GM23338 (cell line): ENCODE results near the gene PHF21A. TPM values are rescaled to one million over a fixed set of nuclear protein-coding genes. Genes with fewer than 3 reads are reported as not detected.

Source experiments
- ATAC-seq: fragments of 200-7000 bp; cut with Tn5 transposase; 3 replicates; pipeline ENCODE4 v1.9.1; 2020
- DNase-seq: peaks from one replicate; pipeline ENCODE4 v3.0.0-alpha.2; 2015; ENCODE audit warnings: low spot score
- H2AFZ ChIP-seq: fragments of 200-600 bp; sonication (generic); 2 replicates; pipeline ENCODE4 v1.8.0; 2016; ENCODE audit warnings: antibody characterized with exemption, mild to moderate bottlenecking, moderate library complexity
- H3F3A ChIP-seq: fragments of 200-600 bp; sonication (generic); replicated peaks from 2 replicates; pipeline ENCODE4 v1.8.0; 2017; ENCODE audit warnings: antibody characterized with exemption, mixed run types, low read depth
- H3K27ac ChIP-seq: fragments of 200-600 bp; sonication (generic); 2 replicates; pipeline ENCODE4 v1.6.1; 2016; ENCODE audit warnings: low read depth
- H3K27me3 ChIP-seq: fragments of 200-600 bp; sonication (generic); 2 replicates; pipeline ENCODE4 v1.8.0; 2016; ENCODE audit warnings: mild to moderate bottlenecking, mixed run types, moderate library complexity; ENCODE audit not compliant: insufficient read depth
- H3K36me3 ChIP-seq: fragments of 200-600 bp; sonication (generic); 2 replicates; pipeline ENCODE4 v1.8.0; 2016; ENCODE audit warnings: mild to moderate bottlenecking; ENCODE audit not compliant: insufficient read depth
- H3K4me1 ChIP-seq: fragments of 200-600 bp; sonication (generic); 2 replicates; pipeline ENCODE4 v1.8.0; 2016; ENCODE audit warnings: mild to moderate bottlenecking, moderate library complexity; ENCODE audit not compliant: insufficient read depth
- H3K4me2 ChIP-seq: fragments of 200-600 bp; sonication (generic); 2 replicates; pipeline ENCODE4 v1.7.1; 2017; ENCODE audit warnings: mixed run types
- H3K4me3 ChIP-seq: fragments of 200-600 bp; sonication (generic); 2 replicates; pipeline ENCODE4 v1.6.1; 2016; ENCODE audit warnings: mixed run types
- H3K79me2 ChIP-seq: fragments of 200-600 bp; sonication (generic); replicated peaks from 2 replicates; pipeline ENCODE4 v1.8.0; 2017; ENCODE audit warnings: mild to moderate bottlenecking; ENCODE audit not compliant: insufficient read depth
- H3K9me2 ChIP-seq: fragments of 200-600 bp; sonication (generic); 2 replicates; pipeline ENCODE4 v1.8.0; 2017; ENCODE audit not compliant: insufficient read depth
- H4K20me1 ChIP-seq: fragments of 200-600 bp; sonication (generic); replicated peaks from 2 replicates; pipeline ENCODE4 v1.8.0; 2017; ENCODE audit warnings: mild to moderate bottlenecking; ENCODE audit not compliant: insufficient read depth
- H3K27ac Mint-ChIP-seq: 2 replicates; pipeline ENCODE4 v1.8.0; 2020; ENCODE audit warnings: inconsistent platforms, mild to moderate bottlenecking, moderate library complexity, mixed read lengths
- H3K27me3 Mint-ChIP-seq: 3 replicates; pipeline ENCODE4 v1.8.0; 2022; ENCODE audit warnings: low read depth, mild to moderate bottlenecking, moderate library complexity, mixed read lengths, inconsistent platforms; ENCODE audit not compliant: insufficient read depth, poor library complexity
- H3K36me3 Mint-ChIP-seq: 3 replicates; pipeline ENCODE4 v1.8.0; 2021; ENCODE audit warnings: low read depth, mild to moderate bottlenecking, inconsistent platforms, moderate library complexity, mixed read lengths
- H3K4me1 Mint-ChIP-seq: 3 replicates; pipeline ENCODE4 v1.8.0; 2020; ENCODE audit warnings: mild to moderate bottlenecking, inconsistent platforms, mixed read lengths
- H3K4me3 Mint-ChIP-seq: 3 replicates; pipeline ENCODE4 v1.8.0; 2021; ENCODE audit warnings: moderate library complexity, mild to moderate bottlenecking, inconsistent platforms, mixed read lengths
- H3K9me3 Mint-ChIP-seq: 3 replicates; pipeline ENCODE4 v1.8.0; 2020; ENCODE audit warnings: moderate library complexity, mild to moderate bottlenecking, inconsistent platforms, mixed read lengths
- CREB1 ChIP-seq: fragments of 250-450 bp; sonication (Bioruptor Pico); IDR thresholded peaks from 2 replicates; pipeline ENCODE4 v1.5.0; 2020; ENCODE audit warnings: low read depth, mild to moderate bottlenecking, moderate library complexity
- CTCF ChIP-seq, 2 experiments: fragments of 200-600 bp in 1 of 2; sonication (generic) in 1 of 2; conservative IDR thresholded peaks; 2 replicates each; pipeline versions ENCODE4 v1.5.1 to v1.6.1; 2016 to 2017; ENCODE audit warnings: antibody characterized with exemption in 2 of 2, low read depth in 2 of 2, mild to moderate bottlenecking in 2 of 2, moderate library complexity in 1 of 2
- EZH2 ChIP-seq: fragments of 200-600 bp; sonication (generic); IDR thresholded peaks from one replicate; pipeline ENCODE4 v1.8.0; 2017; ENCODE audit warnings: antibody characterized with exemption, mild to moderate bottlenecking, low read depth; ENCODE audit not compliant: unreplicated experiment
- EZH2phosphoT487 ChIP-seq: fragments of 200-600 bp; sonication (generic); IDR thresholded peaks from one replicate; pipeline ENCODE4 v1.8.1; 2018; ENCODE audit warnings: antibody characterized with exemption; ENCODE audit not compliant: unreplicated experiment
- JUNB ChIP-seq: IDR thresholded peaks from one replicate; pipeline ENCODE4 v1.6.1; 2016; ENCODE audit warnings: antibody characterized with exemption; ENCODE audit not compliant: unreplicated experiment
- NANOG ChIP-seq: IDR thresholded peaks from 2 replicates; pipeline ENCODE4 v1.6.1; 2016; ENCODE audit warnings: antibody characterized with exemption, borderline replicate concordance
- POLR2AphosphoS5 ChIP-seq: IDR thresholded peaks from 2 replicates; pipeline ENCODE4 v1.6.1; 2016; ENCODE audit warnings: antibody characterized with exemption, low read depth
- STAT1 ChIP-seq: IDR thresholded peaks from one replicate; pipeline ENCODE4 v1.6.1; 2016; ENCODE audit warnings: antibody characterized with exemption; ENCODE audit not compliant: unreplicated experiment
- ZNF114 ChIP-seq: fragments of 250-450 bp; sonication (Bioruptor Pico); IDR thresholded peaks from 2 replicates; pipeline ENCODE4 v1.5.0; 2020; ENCODE audit warnings: mild to moderate bottlenecking, moderate library complexity
- ZNF331 ChIP-seq: fragments of 250-450 bp; sonication (Bioruptor Pico); IDR thresholded peaks from 2 replicates; pipeline ENCODE4 v1.5.0; 2020; ENCODE audit warnings: low read depth, mild to moderate bottlenecking, moderate library complexity
- polyA plus RNA-seq: library from polyadenylated mRNA; unstranded; fragments of >200 nt; fragmentation: Nextera tagmentation; extraction: Ambion mirVana; gene quantifications from 2 replicates; pipeline ENCODE4 v1.2.1, GENCODE V29; 2016
- total RNA-seq: library from RNA; depleted of rRNA; stranded (reverse); fragments of >200 nt; shearing (Covaris generic); gene quantifications from 2 replicates; pipeline ENCODE4 v1.2.3, GENCODE V29; 2014
- TF ChIP-seq, protein P1 (sequence below): IDR thresholded peaks from one replicate; pipeline ENCODE4 v1.6.1; 2018; ENCODE audit warnings: antibody characterized with exemption; ENCODE audit not compliant: unreplicated experiment
- TF ChIP-seq, protein P2 (sequence below): fragments of 250-450 bp; sonication (Bioruptor Pico); IDR thresholded peaks from 2 replicates; pipeline ENCODE4 v1.5.0; 2020; ENCODE audit warnings: mild to moderate bottlenecking, moderate library complexity
- TF ChIP-seq, protein P3 (sequence below): IDR thresholded peaks from 2 replicates; pipeline ENCODE4 v1.6.1; 2016; ENCODE audit warnings: antibody characterized with exemption

The PHF21A gene
- total and polyA plus RNA-seq, 2 experiments from 2014 or later: 21.7 to 23.6 TPM

GRCh38 chr11:46129133-46129532 lies 7.9 kb upstream of the PHF21A start:
- no peak overlapping the region for H3K27ac ChIP-seq
- Mint-ChIP-seq H3K4me3 (no peak overlapping the region), H3K36me3 (no peaks in the 10 kb centered on the region), H3K27ac (no peak overlapping the region), H3K9me3 (no peaks in the 10 kb centered on the region; the same call in 2 of the 3 replicates), H3K4me1 (peaks cover 10% of the 10 kb centered on the region; the same call in 2 of the 3 replicates), H3K27me3 (no peaks in the 10 kb centered on the region)
- H3K4me2 ChIP-seq: no peak overlapping the region
- TF ChIP-seq POLR2AphosphoS5 (no peak), EZH2phosphoT487 (no peak), EZH2 (no peak), STAT1 (no peak), JUNB (no peak), CREB1 (CRISPR knock-in tag) (no peak), NANOG (no peak), ZNF114 (CRISPR knock-in tag) (no peak), ZNF331 (CRISPR knock-in tag) (no peak), CTCF (conservative IDR thresholded peaks at IDR 0.05; ENCODE audit: low read depth in 2 of 2) (no peak)
- TF ChIP-seq, protein P1, sequence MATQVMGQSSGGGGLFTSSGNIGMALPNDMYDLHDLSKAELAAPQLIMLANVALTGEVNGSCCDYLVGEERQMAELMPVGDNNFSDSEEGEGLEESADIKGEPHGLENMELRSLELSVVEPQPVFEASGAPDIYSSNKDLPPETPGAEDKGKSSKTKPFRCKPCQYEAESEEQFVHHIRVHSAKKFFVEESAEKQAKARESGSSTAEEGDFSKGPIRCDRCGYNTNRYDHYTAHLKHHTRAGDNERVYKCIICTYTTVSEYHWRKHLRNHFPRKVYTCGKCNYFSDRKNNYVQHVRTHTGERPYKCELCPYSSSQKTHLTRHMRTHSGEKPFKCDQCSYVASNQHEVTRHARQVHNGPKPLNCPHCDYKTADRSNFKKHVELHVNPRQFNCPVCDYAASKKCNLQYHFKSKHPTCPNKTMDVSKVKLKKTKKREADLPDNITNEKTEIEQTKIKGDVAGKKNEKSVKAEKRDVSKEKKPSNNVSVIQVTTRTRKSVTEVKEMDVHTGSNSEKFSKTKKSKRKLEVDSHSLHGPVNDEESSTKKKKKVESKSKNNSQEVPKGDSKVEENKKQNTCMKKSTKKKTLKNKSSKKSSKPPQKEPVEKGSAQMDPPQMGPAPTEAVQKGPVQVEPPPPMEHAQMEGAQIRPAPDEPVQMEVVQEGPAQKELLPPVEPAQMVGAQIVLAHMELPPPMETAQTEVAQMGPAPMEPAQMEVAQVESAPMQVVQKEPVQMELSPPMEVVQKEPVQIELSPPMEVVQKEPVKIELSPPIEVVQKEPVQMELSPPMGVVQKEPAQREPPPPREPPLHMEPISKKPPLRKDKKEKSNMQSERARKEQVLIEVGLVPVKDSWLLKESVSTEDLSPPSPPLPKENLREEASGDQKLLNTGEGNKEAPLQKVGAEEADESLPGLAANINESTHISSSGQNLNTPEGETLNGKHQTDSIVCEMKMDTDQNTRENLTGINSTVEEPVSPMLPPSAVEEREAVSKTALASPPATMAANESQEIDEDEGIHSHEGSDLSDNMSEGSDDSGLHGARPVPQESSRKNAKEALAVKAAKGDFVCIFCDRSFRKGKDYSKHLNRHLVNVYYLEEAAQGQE: no peak
- TF ChIP-seq, protein P2, sequence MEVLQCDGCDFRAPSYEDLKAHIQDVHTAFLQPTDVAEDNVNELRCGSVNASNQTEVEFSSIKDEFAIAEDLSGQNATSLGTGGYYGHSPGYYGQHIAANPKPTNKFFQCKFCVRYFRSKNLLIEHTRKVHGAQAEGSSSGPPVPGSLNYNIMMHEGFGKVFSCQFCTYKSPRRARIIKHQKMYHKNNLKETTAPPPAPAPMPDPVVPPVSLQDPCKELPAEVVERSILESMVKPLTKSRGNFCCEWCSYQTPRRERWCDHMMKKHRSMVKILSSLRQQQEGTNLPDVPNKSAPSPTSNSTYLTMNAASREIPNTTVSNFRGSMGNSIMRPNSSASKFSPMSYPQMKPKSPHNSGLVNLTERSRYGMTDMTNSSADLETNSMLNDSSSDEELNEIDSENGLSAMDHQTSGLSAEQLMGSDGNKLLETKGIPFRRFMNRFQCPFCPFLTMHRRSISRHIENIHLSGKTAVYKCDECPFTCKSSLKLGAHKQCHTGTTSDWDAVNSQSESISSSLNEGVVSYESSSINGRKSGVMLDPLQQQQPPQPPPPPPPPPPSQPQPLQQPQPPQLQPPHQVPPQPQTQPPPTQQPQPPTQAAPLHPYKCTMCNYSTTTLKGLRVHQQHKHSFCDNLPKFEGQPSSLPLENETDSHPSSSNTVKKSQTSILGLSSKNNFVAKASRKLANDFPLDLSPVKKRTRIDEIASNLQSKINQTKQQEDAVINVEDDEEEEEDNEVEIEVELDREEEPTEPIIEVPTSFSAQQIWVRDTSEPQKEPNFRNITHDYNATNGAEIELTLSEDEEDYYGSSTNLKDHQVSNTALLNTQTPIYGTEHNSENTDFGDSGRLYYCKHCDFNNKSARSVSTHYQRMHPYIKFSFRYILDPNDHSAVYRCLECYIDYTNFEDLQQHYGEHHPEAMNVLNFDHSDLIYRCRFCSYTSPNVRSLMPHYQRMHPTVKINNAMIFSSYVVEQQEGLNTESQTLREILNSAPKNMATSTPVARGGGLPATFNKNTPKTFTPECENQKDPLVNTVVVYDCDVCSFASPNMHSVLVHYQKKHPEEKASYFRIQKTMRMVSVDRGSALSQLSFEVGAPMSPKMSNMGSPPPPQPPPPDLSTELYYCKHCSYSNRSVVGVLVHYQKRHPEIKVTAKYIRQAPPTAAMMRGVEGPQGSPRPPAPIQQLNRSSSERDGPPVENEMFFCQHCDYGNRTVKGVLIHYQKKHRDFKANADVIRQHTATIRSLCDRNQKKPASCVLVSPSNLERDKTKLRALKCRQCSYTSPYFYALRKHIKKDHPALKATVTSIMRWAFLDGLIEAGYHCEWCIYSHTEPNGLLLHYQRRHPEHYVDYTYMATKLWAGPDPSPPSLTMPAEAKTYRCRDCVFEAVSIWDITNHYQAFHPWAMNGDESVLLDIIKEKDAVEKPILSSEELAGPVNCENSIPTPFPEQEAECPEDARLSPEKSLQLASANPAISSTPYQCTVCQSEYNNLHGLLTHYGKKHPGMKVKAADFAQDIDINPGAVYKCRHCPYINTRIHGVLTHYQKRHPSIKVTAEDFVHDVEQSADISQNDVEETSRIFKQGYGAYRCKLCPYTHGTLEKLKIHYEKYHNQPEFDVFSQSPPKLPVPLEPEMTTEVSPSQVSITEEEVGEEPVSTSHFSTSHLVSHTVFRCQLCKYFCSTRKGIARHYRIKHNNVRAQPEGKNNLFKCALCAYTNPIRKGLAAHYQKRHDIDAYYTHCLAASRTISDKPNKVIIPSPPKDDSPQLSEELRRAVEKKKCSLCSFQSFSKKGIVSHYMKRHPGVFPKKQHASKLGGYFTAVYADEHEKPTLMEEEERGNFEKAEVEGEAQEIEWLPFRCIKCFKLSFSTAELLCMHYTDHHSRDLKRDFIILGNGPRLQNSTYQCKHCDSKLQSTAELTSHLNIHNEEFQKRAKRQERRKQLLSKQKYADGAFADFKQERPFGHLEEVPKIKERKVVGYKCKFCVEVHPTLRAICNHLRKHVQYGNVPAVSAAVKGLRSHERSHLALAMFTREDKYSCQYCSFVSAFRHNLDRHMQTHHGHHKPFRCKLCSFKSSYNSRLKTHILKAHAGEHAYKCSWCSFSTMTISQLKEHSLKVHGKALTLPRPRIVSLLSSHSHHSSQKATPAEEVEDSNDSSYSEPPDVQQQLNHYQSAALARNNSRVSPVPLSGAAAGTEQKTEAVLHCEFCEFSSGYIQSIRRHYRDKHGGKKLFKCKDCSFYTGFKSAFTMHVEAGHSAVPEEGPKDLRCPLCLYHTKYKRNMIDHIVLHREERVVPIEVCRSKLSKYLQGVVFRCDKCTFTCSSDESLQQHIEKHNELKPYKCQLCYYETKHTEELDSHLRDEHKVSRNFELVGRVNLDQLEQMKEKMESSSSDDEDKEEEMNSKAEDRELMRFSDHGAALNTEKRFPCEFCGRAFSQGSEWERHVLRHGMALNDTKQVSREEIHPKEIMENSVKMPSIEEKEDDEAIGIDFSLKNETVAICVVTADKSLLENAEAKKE (CRISPR knock-in tag): no peak
- TF ChIP-seq, protein P3, sequence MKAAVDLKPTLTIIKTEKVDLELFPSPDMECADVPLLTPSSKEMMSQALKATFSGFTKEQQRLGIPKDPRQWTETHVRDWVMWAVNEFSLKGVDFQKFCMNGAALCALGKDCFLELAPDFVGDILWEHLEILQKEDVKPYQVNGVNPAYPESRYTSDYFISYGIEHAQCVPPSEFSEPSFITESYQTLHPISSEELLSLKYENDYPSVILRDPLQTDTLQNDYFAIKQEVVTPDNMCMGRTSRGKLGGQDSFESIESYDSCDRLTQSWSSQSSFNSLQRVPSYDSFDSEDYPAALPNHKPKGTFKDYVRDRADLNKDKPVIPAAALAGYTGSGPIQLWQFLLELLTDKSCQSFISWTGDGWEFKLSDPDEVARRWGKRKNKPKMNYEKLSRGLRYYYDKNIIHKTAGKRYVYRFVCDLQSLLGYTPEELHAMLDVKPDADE: no peak
- no peaks in the 10 kb centered on the region for H3K27me3 ChIP-seq
- H2AFZ ChIP-seq: no peak overlapping the region
- no peaks in the 10 kb centered on the region for H3F3A ChIP-seq
- H3K4me3 ChIP-seq: no peak overlapping the region
- DNase-seq (no peak), ATAC-seq (no peak)
- H3K4me1 ChIP-seq: no peaks in the 10 kb centered on the region; the same call in none of the 2 replicates
- H3K79me2 ChIP-seq: no peaks in the 10 kb centered on the region; the same call in 1 of the 2 replicates
- no peaks in the 10 kb centered on the region for H3K9me2 ChIP-seq
- no peaks in the 10 kb centered on the region for H4K20me1 ChIP-seq
- H3K36me3 ChIP-seq: no peaks in the 10 kb centered on the region
